ENCODE measurements around the gene TCF20.

Gene TCF20

GRCh38 chr22:42300259-42301076 is 30.0 kb upstream of the TCF20 start:
- Histone ChIP-seq H3K4me1 (ENCODE audit: control insufficient read depth, insufficient read depth, low read length) (peaks cover 54% of the 10 kb centered on the region), H3K27me3 (ENCODE audit: control insufficient read depth, insufficient read depth, low read length, poor library complexity, severe bottlenecking) (peaks cover 14% of the 10 kb centered on the region), H3K27ac (ENCODE audit: insufficient read depth, low read depth, low read length, poor library complexity, severe bottlenecking) (peak overlapping the region; percentile 50), H3K36me3 (ENCODE audit: control insufficient read depth, insufficient read depth, low read length) (no peaks in the 10 kb centered on the region), H3K4me3 (ENCODE audit: insufficient read depth, low read depth, low read length) (peak overlapping the region; percentile 2), H3K9me3 (ENCODE audit: control insufficient read depth, low read length) (no peaks in the 10 kb centered on the region)
- WGBS, 2 experiments: 36 to 42% methylated on average over 10 of the region's 10 CpGs

- H3K9me3 ChIP-seq (ENCODE audit: control insufficient read depth, low read length): no peaks in the 10 kb centered on the region
- H3K36me3 ChIP-seq (ENCODE audit: control insufficient read depth, insufficient read depth, low read length): no peaks in the 10 kb centered on the region
- H3K4me1 ChIP-seq (ENCODE audit: control insufficient read depth, insufficient read depth, low read length): peaks cover 53% of the 10 kb centered on the region
- WGBS, 2 experiments: 5 to 6% methylated on average over 15 to 19 of the region's 19 CpGs
- H3K4me3 ChIP-seq (ENCODE audit: insufficient read depth, low read depth, low read length): no peak overlapping the region
- H3K27me3 ChIP-seq (ENCODE audit: control insufficient read depth, insufficient read depth, low read length, poor library complexity, severe bottlenecking): peaks cover 12% of the 10 kb centered on the region
- peak overlapping the region; percentile 50 for H3K27ac ChIP-seq (ENCODE audit: insufficient read depth, low read depth, low read length, poor library complexity, severe bottlenecking)
Measured at GRCh38 chr22:42299586-42300258, 29.3 kb upstream of the TCF20 start.

GRCh38 chr22:42298746-42299145 is 28.3 kb upstream of the TCF20 start:
- Histone ChIP-seq H3K4me1 (ENCODE audit: control insufficient read depth, insufficient read depth, low read length) (peaks cover 43% of the 10 kb centered on the region), H3K27me3 (ENCODE audit: control insufficient read depth, insufficient read depth, low read length, poor library complexity, severe bottlenecking) (peaks cover 2% of the 10 kb centered on the region), H3K4me3 (ENCODE audit: insufficient read depth, low read depth, low read length) (no peak overlapping the region), H3K36me3 (ENCODE audit: control insufficient read depth, insufficient read depth, low read length) (no peaks in the 10 kb centered on the region), H3K9me3 (ENCODE audit: control insufficient read depth, low read length) (no peaks in the 10 kb centered on the region), H3K27ac (ENCODE audit: insufficient read depth, low read depth, low read length, poor library complexity, severe bottlenecking) (no peak overlapping the region)
- 72 to 74% methylated on average over 8 of the region's 8 CpGs for WGBS, 2 experiments

GRCh38 chr22:42297778-42298177 is 27.3 kb upstream of the TCF20 start:
- no peaks in the 10 kb centered on the region for H3K9me3 ChIP-seq (ENCODE audit: control insufficient read depth, low read length)
- no peak overlapping the region for H3K27ac ChIP-seq (ENCODE audit: insufficient read depth, low read depth, low read length, poor library complexity, severe bottlenecking)
- peaks cover 42% of the 10 kb centered on the region for H3K4me1 ChIP-seq (ENCODE audit: control insufficient read depth, insufficient read depth, low read length)
- H3K27me3 ChIP-seq (ENCODE audit: control insufficient read depth, insufficient read depth, low read length, poor library complexity, severe bottlenecking): no peaks in the 10 kb centered on the region
- H3K4me3 ChIP-seq (ENCODE audit: insufficient read depth, low read depth, low read length): no peak overlapping the region
- no peaks in the 10 kb centered on the region for H3K36me3 ChIP-seq (ENCODE audit: control insufficient read depth, insufficient read depth, low read length)
- 82 to 91% methylated on average over 2 of the region's 2 CpGs for WGBS, 2 experiments

GRCh38 chr22:42296883-42297282 is 26.4 kb upstream of the TCF20 start:
- Histone ChIP-seq H3K27ac (ENCODE audit: insufficient read depth, low read depth, low read length, poor library complexity, severe bottlenecking) (no peak overlapping the region), H3K4me1 (ENCODE audit: control insufficient read depth, insufficient read depth, low read length) (peaks cover 47% of the 10 kb centered on the region)

GRCh38 chr22:42296381-42296853 is 26.0 kb upstream of the TCF20 start:
- Histone ChIP-seq H3K27me3 (ENCODE audit: control insufficient read depth, insufficient read depth, low read length, poor library complexity, severe bottlenecking) (no peaks in the 10 kb centered on the region), H3K36me3 (ENCODE audit: control insufficient read depth, insufficient read depth, low read length) (no peaks in the 10 kb centered on the region), H3K4me3 (ENCODE audit: insufficient read depth, low read depth, low read length) (no peak overlapping the region), H3K9me3 (ENCODE audit: control insufficient read depth, low read length) (no peaks in the 10 kb centered on the region), H3K27ac (ENCODE audit: insufficient read depth, low read depth, low read length, poor library complexity, severe bottlenecking) (no peak overlapping the region), H3K4me1 (ENCODE audit: control insufficient read depth, insufficient read depth, low read length) (peaks cover 48% of the 10 kb centered on the region)
- WGBS, 2 experiments: 75 to 76% methylated on average over 19 of the region's 19 CpGs

More at GRCh38 chr22:42296883-42297282, 26.4 kb upstream of the TCF20 start:
- H3K36me3 ChIP-seq (ENCODE audit: control insufficient read depth, insufficient read depth, low read length): no peaks in the 10 kb centered on the region
- WGBS, 2 experiments: 87 to 92% methylated on average over 3 of the region's 3 CpGs
- no peak overlapping the region for H3K4me3 ChIP-seq (ENCODE audit: insufficient read depth, low read depth, low read length)
- H3K27me3 ChIP-seq (ENCODE audit: control insufficient read depth, insufficient read depth, low read length, poor library complexity, severe bottlenecking): no peaks in the 10 kb centered on the region
- H3K9me3 ChIP-seq (ENCODE audit: control insufficient read depth, low read length): no peaks in the 10 kb centered on the region

- Histone ChIP-seq H3K4me1 (ENCODE audit: control insufficient read depth, insufficient read depth, low read length) (peaks cover 46% of the 10 kb centered on the region), H3K4me3 (ENCODE audit: insufficient read depth, low read depth, low read length) (no peak overlapping the region)
- 27 to 31% methylated on average over 22 of the region's 22 CpGs for WGBS, 2 experiments
Measured at GRCh38 chr22:42294034-42294985, 23.9 kb upstream of the TCF20 start.

GRCh38 chr22:42292732-42293520 is 22.5 kb upstream of the TCF20 start:
- Histone ChIP-seq H3K9me3 (ENCODE audit: control insufficient read depth, low read length) (no peaks in the 10 kb centered on the region), H3K36me3 (ENCODE audit: control insufficient read depth, insufficient read depth, low read length) (no peaks in the 10 kb centered on the region), H3K4me1 (ENCODE audit: control insufficient read depth, insufficient read depth, low read length) (peaks cover 35% of the 10 kb centered on the region), H3K27me3 (ENCODE audit: control insufficient read depth, insufficient read depth, low read length, poor library complexity, severe bottlenecking) (no peaks in the 10 kb centered on the region), H3K27ac (ENCODE audit: insufficient read depth, low read depth, low read length, poor library complexity, severe bottlenecking) (no peak overlapping the region), H3K4me3 (ENCODE audit: insufficient read depth, low read depth, low read length) (no peak overlapping the region)
- WGBS, 2 experiments: 63 to 65% methylated on average over 12 of the region's 12 CpGs

More at GRCh38 chr22:42294034-42294985, 23.9 kb upstream of the TCF20 start:
- Histone ChIP-seq H3K9me3 (ENCODE audit: control insufficient read depth, low read length) (no peaks in the 10 kb centered on the region), H3K27ac (ENCODE audit: insufficient read depth, low read depth, low read length, poor library complexity, severe bottlenecking) (no peak overlapping the region), H3K27me3 (ENCODE audit: control insufficient read depth, insufficient read depth, low read length, poor library complexity, severe bottlenecking) (no peaks in the 10 kb centered on the region), H3K36me3 (ENCODE audit: control insufficient read depth, insufficient read depth, low read length) (no peaks in the 10 kb centered on the region)

GRCh38 chr22:42291287-42291686 is 20.8 kb upstream of the TCF20 start:
- Histone ChIP-seq H3K36me3 (ENCODE audit: control insufficient read depth, insufficient read depth, low read length) (no peaks in the 10 kb centered on the region), H3K4me3 (ENCODE audit: insufficient read depth, low read depth, low read length) (no peak overlapping the region), H3K27ac (ENCODE audit: insufficient read depth, low read depth, low read length, poor library complexity, severe bottlenecking) (no peak overlapping the region), H3K4me1 (ENCODE audit: control insufficient read depth, insufficient read depth, low read length) (peaks cover 35% of the 10 kb centered on the region), H3K27me3 (ENCODE audit: control insufficient read depth, insufficient read depth, low read length, poor library complexity, severe bottlenecking) (no peaks in the 10 kb centered on the region), H3K9me3 (ENCODE audit: control insufficient read depth, low read length) (no peaks in the 10 kb centered on the region)
- WGBS, 2 experiments: 88 to 89% methylated on average over 6 of the region's 6 CpGs
